Glutamatergic neuron (in vitro differentiated cells): ENCODE data around the gene EIF4G1. TPM values are rescaled to one million over a fixed set of nuclear protein-coding genes. Genes with fewer than 3 reads are reported as not detected.

Experiments
- DNase-seq: peaks from one replicate; pipeline ENCODE4 v3.0.0; 2022
- H3K27ac Mint-ChIP-seq: one replicate; pipeline ENCODE4 v1.8.0; 2020; ENCODE audit warnings: mild to moderate bottlenecking, mixed read lengths, inconsistent platforms; ENCODE audit not compliant: unreplicated experiment
- H3K27me3 Mint-ChIP-seq: one replicate; pipeline ENCODE4 v1.8.0; 2020; ENCODE audit warnings: mild to moderate bottlenecking, moderate library complexity, mixed read lengths, inconsistent platforms; ENCODE audit not compliant: unreplicated experiment
- H3K36me3 Mint-ChIP-seq: one replicate; pipeline ENCODE4 v1.8.0; 2020; ENCODE audit warnings: mild to moderate bottlenecking, mixed read lengths, inconsistent platforms; ENCODE audit not compliant: unreplicated experiment
- H3K4me1 Mint-ChIP-seq: one replicate; pipeline ENCODE4 v1.8.0; 2020; ENCODE audit warnings: mild to moderate bottlenecking, low read depth, mixed read lengths, inconsistent platforms; ENCODE audit not compliant: unreplicated experiment
- H3K4me3 Mint-ChIP-seq: one replicate; pipeline ENCODE4 v1.8.0; 2020; ENCODE audit warnings: mild to moderate bottlenecking, mixed read lengths, inconsistent platforms; ENCODE audit not compliant: unreplicated experiment
- H3K9me3 Mint-ChIP-seq: one replicate; pipeline ENCODE4 v1.8.0; 2020; ENCODE audit warnings: mild to moderate bottlenecking, moderate library complexity, mixed read lengths, inconsistent platforms; ENCODE audit not compliant: unreplicated experiment
- total RNA-seq: library from RNA; stranded (reverse); fragmentation: NEBNext Ultra II Directional; extraction: Animal tissue kit (Norgen Biotek cat#: 25700); gene quantifications from one replicate; pipeline ENCODE4 v1.2.1, GENCODE V29; 2021; ENCODE audit not compliant: unreplicated experiment
- TF ChIP-seq, protein P1 (sequence below): fragments of 200-600 bp; sonication (generic); IDR thresholded peaks from one replicate; pipeline ENCODE4 v1.5.0; 2021; ENCODE audit not compliant: partially characterized antibody, unreplicated experiment

The EIF4G1 gene
- total RNA-seq, 1 donor from 2014 or later: 346 TPM

DNA sequence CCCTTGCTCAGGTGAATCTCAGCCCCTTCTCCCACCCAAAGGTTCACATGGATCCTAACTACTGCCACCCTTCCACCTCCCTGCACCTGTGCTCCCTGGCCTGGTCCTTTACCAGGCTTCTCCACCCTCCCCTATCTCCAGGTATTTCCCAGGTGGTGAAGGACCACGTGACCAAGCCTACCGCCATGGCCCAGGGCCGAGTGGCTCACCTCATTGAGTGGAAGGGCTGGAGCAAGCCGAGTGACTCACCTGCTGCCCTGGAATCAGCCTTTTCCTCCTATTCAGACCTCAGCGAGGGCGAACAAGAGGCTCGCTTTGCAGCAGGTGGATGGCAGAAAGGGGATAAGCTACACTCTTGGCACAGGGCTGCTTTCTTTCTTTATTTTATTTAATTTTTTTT lies 27.5 kb downstream of the EIF4G1 start:
- no peak for DNase-seq
- H3K4me3 Mint-ChIP-seq: no peak overlapping the region
- peaks cover 5% of the 10 kb centered on the region for H3K9me3 Mint-ChIP-seq
- H3K27ac Mint-ChIP-seq: no peak overlapping the region
- H3K27me3 Mint-ChIP-seq: peaks cover 11% of the 10 kb centered on the region
- H3K4me1 Mint-ChIP-seq: peaks cover 29% of the 10 kb centered on the region
- TF ChIP-seq, protein P1, sequence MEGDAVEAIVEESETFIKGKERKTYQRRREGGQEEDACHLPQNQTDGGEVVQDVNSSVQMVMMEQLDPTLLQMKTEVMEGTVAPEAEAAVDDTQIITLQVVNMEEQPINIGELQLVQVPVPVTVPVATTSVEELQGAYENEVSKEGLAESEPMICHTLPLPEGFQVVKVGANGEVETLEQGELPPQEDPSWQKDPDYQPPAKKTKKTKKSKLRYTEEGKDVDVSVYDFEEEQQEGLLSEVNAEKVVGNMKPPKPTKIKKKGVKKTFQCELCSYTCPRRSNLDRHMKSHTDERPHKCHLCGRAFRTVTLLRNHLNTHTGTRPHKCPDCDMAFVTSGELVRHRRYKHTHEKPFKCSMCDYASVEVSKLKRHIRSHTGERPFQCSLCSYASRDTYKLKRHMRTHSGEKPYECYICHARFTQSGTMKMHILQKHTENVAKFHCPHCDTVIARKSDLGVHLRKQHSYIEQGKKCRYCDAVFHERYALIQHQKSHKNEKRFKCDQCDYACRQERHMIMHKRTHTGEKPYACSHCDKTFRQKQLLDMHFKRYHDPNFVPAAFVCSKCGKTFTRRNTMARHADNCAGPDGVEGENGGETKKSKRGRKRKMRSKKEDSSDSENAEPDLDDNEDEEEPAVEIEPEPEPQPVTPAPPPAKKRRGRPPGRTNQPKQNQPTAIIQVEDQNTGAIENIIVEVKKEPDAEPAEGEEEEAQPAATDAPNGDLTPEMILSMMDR: no peak
- H3K36me3 Mint-ChIP-seq: no peaks in the 10 kb centered on the region

DNA sequence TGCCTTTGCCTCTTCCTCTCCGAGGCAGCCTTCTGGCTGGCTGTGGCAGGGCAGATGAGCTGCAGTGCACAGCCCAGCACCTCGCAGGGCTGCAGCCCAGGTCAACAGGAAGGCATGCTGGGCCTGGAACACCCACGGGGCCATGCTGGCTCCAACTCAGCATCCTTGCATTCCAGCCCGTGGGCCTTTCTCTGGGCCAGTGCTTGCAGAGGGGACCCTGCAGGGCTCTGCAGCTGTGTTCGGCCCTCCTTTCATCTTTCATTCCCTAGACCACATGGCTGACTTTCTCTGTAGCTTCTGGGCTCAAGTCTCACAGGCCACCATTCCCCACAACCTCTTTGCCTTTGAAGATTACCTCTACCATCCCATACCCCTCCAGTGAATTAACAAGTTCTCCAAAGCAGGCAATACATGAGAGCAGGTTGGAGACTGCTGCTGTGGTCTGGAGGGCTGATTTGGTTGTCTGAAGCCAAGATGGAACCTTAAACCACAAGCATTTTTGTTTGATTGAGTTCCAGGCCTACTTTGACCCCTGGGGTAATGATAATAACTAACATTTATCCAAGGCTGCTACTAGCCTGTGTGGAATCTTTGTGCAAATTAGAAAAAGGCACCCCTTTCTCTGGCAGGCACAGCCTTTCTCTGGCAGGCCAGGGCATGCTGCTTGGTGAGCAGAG lies 28.9 kb downstream of the EIF4G1 start:
- peaks cover 8% of the 10 kb centered on the region for H3K27me3 Mint-ChIP-seq
- no peaks in the 10 kb centered on the region for H3K36me3 Mint-ChIP-seq
- H3K9me3 Mint-ChIP-seq: peaks cover 7% of the 10 kb centered on the region
- no peak overlapping the region for H3K4me3 Mint-ChIP-seq
- peaks cover 15% of the 10 kb centered on the region for H3K4me1 Mint-ChIP-seq
- TF ChIP-seq, protein P1: no peak
- DNase-seq: no peak
- H3K27ac Mint-ChIP-seq: no peak overlapping the region

DNA sequence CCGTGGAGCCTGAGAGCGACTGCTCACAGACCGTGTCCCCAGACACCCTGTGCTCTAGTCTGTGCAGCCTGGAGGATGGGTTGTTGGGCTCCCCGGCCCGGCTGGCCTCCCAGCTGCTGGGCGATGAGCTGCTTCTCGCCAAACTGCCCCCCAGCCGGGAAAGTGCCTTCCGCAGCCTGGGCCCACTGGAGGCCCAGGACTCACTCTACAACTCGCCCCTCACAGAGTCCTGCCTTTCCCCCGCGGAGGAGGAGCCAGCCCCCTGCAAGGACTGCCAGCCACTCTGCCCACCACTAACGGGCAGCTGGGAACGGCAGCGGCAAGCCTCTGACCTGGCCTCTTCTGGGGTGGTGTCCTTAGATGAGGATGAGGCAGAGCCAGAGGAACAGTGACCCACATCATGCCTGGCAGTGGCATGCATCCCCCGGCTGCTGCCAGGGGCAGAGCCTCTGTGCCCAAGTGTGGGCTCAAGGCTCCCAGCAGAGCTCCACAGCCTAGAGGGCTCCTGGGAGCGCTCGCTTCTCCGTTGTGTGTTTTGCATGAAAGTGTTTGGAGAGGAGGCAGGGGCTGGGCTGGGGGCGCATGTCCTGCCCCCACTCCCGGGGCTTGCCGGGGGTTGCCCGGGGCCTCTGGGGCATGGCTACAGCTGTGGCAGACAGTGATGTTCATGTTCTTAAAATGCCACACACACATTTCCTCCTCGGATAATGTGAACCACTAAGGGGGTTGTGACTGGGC lies 30.3 kb downstream of the EIF4G1 start:
- peaks cover 10% of the 10 kb centered on the region for H3K4me1 Mint-ChIP-seq
- H3K27ac Mint-ChIP-seq: no peak overlapping the region
- DNase-seq: no peak
- no peak overlapping the region for H3K4me3 Mint-ChIP-seq
- peaks cover 9% of the 10 kb centered on the region for H3K9me3 Mint-ChIP-seq
- no peaks in the 10 kb centered on the region for H3K36me3 Mint-ChIP-seq
- peaks cover 6% of the 10 kb centered on the region for H3K27me3 Mint-ChIP-seq
- TF ChIP-seq, protein P1: no peak

DNA sequence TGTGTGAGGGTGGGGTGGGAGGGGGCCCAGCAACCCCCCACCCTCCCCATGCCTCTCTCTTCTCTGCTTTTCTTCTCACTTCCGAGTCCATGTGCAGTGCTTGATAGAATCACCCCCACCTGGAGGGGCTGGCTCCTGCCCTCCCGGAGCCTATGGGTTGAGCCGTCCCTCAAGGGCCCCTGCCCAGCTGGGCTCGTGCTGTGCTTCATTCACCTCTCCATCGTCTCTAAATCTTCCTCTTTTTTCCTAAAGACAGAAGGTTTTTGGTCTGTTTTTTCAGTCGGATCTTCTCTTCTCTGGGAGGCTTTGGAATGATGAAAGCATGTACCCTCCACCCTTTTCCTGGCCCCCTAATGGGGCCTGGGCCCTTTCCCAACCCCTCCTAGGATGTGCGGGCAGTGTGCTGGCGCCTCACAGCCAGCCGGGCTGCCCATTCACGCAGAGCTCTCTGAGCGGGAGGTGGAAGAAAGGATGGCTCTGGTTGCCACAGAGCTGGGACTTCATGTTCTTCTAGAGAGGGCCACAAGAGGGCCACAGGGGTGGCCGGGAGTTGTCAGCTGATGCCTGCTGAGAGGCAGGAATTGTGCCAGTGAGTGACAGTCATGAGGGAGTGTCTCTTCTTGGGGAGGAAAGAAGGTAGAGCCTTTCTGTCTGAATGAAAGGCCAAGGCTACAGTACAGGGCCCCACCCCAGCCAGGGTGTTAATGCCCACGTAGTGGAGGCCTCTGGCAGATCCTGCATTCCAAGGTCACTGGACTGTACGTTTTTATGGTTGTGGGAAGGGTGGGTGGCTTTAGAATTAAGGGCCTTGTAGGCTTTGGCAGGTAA lies 31.1 kb downstream of the EIF4G1 start:
- DNase-seq: no peak
- no peak overlapping the region for H3K27ac Mint-ChIP-seq
- TF ChIP-seq, protein P1: no peak
- peaks cover 10% of the 10 kb centered on the region for H3K4me1 Mint-ChIP-seq
- no peak overlapping the region for H3K4me3 Mint-ChIP-seq
- peaks cover 6% of the 10 kb centered on the region for H3K27me3 Mint-ChIP-seq
- H3K9me3 Mint-ChIP-seq: peaks cover 11% of the 10 kb centered on the region
- no peaks in the 10 kb centered on the region for H3K36me3 Mint-ChIP-seq
